ENCODE results near the gene FOXJ1. TPM values are rescaled to one million over a fixed set of nuclear protein-coding genes. Genes with fewer than 3 reads are reported as not detected.

FOXJ1 gene
- total RNA-seq, 1 experiment from 2014 or later: 0.28 TPM

DNA sequence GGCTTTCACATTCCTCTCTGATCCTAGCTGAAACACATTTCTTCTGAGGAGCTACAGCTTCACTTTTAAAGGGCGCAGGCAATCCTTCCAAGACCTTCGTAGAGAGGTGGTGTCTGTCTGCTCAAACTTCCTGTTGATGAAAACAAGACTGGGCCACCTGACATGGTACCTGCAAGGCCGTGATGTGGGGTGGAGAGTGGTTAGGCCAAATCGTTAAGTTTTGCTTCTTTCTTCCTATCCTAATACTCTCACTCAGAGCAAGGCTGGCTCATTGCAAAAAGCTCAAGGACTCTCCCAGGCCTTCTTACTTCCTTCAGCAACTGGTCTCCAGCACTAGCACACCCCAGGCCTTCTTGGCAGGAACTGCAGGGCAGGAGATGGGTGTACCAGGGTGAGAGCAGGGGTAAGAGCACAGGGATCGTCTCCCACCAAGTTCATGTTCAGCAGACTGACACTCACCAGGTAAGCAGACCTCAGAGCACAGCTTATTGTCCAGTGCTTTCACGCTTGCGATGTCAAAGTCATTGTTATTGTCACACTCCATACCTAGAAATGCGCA is 10.9 kb upstream of the FOXJ1 start:
- BruUV-seq (replicated peaks): no TSS peak
- Histone ChIP-seq H3K36me3 (ENCODE audit: control insufficient read depth, insufficient read depth, low read length) (no peaks in the 10 kb centered on the region), H3K4me3 (ENCODE audit: low read depth in 2 of 2, low read length in 2 of 2) (no peak overlapping the region), H3K27me3 (ENCODE audit: control insufficient read depth, insufficient read depth, low read length) (no peaks in the 10 kb centered on the region), H3K27ac (ENCODE audit: low read length) (no peak overlapping the region), H3K4me1 (ENCODE audit: control insufficient read depth, insufficient read depth, low read length) (no peaks in the 10 kb centered on the region), H3K9me3 (ENCODE audit: control insufficient read depth, insufficient read depth, low read depth, low read length) (no peaks in the 10 kb centered on the region)
- intact Hi-C loops (cut with micrococcal nuclease; ENCODE audit: unreplicated experiment) (no loop called here), in situ Hi-C loops (cut with HindIII; ENCODE audit: low pct_unique_long_range_greater_than_20kb, low sequenced_read_pairs) (no loop called here)
- TF ChIP-seq, protein P1, sequence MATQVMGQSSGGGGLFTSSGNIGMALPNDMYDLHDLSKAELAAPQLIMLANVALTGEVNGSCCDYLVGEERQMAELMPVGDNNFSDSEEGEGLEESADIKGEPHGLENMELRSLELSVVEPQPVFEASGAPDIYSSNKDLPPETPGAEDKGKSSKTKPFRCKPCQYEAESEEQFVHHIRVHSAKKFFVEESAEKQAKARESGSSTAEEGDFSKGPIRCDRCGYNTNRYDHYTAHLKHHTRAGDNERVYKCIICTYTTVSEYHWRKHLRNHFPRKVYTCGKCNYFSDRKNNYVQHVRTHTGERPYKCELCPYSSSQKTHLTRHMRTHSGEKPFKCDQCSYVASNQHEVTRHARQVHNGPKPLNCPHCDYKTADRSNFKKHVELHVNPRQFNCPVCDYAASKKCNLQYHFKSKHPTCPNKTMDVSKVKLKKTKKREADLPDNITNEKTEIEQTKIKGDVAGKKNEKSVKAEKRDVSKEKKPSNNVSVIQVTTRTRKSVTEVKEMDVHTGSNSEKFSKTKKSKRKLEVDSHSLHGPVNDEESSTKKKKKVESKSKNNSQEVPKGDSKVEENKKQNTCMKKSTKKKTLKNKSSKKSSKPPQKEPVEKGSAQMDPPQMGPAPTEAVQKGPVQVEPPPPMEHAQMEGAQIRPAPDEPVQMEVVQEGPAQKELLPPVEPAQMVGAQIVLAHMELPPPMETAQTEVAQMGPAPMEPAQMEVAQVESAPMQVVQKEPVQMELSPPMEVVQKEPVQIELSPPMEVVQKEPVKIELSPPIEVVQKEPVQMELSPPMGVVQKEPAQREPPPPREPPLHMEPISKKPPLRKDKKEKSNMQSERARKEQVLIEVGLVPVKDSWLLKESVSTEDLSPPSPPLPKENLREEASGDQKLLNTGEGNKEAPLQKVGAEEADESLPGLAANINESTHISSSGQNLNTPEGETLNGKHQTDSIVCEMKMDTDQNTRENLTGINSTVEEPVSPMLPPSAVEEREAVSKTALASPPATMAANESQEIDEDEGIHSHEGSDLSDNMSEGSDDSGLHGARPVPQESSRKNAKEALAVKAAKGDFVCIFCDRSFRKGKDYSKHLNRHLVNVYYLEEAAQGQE (IDR thresholded peaks at IDR 0.05; ENCODE audit: insufficient read depth in 1 of 2, low read depth in 2 of 2, low read length in 1 of 2): no peak
- TF ChIP-seq TCF7L2 (IDR thresholded peaks at IDR 0.05; ENCODE audit: low read depth, low read length) (no peak), POLR2AphosphoS5 (IDR thresholded peaks at IDR 0.05; ENCODE audit: low read depth, low read length) (no peak), SIN3A (IDR thresholded peaks at IDR 0.05; ENCODE audit: borderline replicate concordance, insufficient read depth, low read depth, low read length) (no peak)
- no peak for DNase-seq (ENCODE audit: low read depth, low spot score)
- ChIA-PET CTCF (interaction anchor here (0.5 kb wide), 1 partner anchor 45 kb away, joined by 10 read pairs; no protein-coding TSS in a partner anchor), POLR2A (interaction anchor here (0.6 kb wide), 1 partner anchor 10 kb away, joined by 3 read pairs; no protein-coding TSS in a partner anchor)
- no peak for ATAC-seq

DNA sequence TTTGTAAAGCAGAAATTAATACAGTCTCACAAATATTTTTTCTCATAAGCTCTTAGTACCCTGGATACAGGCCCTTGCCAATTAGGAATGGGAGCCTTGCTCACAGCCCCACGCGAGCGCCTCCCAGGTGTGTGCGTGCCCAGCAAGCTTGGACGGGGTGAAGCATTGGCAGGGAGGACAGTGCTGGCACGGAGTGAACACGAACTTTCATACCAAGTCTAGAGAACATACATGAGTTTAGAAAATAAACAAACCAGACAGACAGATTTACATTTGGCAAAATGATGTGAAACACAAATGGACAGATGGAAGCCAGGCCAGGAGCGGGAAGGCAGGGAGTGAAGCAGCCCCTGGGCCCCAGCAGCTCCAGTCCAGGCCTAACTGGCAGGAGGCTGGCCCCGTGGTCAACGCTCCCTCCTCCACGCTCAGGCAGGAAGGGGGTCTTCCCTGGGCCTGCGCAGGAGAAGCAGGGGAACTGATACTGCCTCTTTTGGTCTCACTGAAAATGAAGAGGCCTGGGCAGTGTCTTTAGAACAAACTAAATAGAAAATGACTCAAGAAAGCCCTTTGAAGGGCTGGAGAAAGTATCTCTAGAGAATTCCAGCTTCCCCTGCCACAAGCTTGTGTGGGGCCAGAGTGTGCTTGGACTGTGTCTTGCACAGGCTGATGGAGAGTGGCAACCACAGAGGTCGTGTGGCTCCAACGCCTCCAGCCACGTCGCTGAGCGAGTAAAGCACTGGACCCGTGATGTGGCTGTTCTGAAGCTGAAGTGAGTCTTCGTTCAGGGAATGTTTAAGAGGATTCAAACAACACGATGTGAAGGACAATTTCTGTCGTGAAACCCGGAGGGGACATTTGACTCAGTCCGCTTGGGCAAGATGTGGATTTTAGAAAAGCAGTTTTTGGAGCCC is 9.9 kb upstream of the FOXJ1 start:
- no peak overlapping the region for H3K27ac ChIP-seq (ENCODE audit: low read length)
- no peak for ATAC-seq
- H3K4me1 ChIP-seq (ENCODE audit: control insufficient read depth, insufficient read depth, low read length): no peaks in the 10 kb centered on the region
- ChIA-PET CTCF (interaction anchor here (0.6 to 1.2 kb wide), 3 partner anchors 26 to 214 kb away, joined by 3 to 8 read pairs (median 4); no protein-coding TSS in a partner anchor), POLR2A (interaction anchor here (0.6 kb wide), 1 partner anchor 47 kb away, joined by 3 read pairs; the partner anchor contains the start of gene EXOC7)
- no TSS peak for BruUV-seq (replicated peaks)
- no peaks in the 10 kb centered on the region for H3K27me3 ChIP-seq (ENCODE audit: control insufficient read depth, insufficient read depth, low read length)
- intact Hi-C loops (cut with micrococcal nuclease; ENCODE audit: unreplicated experiment): no loop called here
- no peaks in the 10 kb centered on the region for H3K36me3 ChIP-seq (ENCODE audit: control insufficient read depth, insufficient read depth, low read length)
- no peak overlapping the region for H3K4me3 ChIP-seq (ENCODE audit: low read depth in 2 of 2, low read length in 2 of 2)
- DNase-seq (ENCODE audit: low read depth, low spot score): no peak
- TF ChIP-seq, protein P2, sequence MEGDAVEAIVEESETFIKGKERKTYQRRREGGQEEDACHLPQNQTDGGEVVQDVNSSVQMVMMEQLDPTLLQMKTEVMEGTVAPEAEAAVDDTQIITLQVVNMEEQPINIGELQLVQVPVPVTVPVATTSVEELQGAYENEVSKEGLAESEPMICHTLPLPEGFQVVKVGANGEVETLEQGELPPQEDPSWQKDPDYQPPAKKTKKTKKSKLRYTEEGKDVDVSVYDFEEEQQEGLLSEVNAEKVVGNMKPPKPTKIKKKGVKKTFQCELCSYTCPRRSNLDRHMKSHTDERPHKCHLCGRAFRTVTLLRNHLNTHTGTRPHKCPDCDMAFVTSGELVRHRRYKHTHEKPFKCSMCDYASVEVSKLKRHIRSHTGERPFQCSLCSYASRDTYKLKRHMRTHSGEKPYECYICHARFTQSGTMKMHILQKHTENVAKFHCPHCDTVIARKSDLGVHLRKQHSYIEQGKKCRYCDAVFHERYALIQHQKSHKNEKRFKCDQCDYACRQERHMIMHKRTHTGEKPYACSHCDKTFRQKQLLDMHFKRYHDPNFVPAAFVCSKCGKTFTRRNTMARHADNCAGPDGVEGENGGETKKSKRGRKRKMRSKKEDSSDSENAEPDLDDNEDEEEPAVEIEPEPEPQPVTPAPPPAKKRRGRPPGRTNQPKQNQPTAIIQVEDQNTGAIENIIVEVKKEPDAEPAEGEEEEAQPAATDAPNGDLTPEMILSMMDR (IDR thresholded peaks at IDR 0.05): no peak
- TF ChIP-seq POLR2AphosphoS5 (IDR thresholded peaks at IDR 0.05; ENCODE audit: low read depth, low read length) (no peak), SIN3A (IDR thresholded peaks at IDR 0.05; ENCODE audit: borderline replicate concordance, insufficient read depth, low read depth, low read length) (no peak), TCF7L2 (IDR thresholded peaks at IDR 0.05; ENCODE audit: low read depth, low read length) (no peak)
- TF ChIP-seq, protein P1 (IDR thresholded peaks at IDR 0.05; ENCODE audit: insufficient read depth in 1 of 2, low read depth in 2 of 2, low read length in 1 of 2): no peak
- no peaks in the 10 kb centered on the region for H3K9me3 ChIP-seq (ENCODE audit: control insufficient read depth, insufficient read depth, low read depth, low read length)
- in situ Hi-C loops (cut with HindIII; ENCODE audit: low pct_unique_long_range_greater_than_20kb, low sequenced_read_pairs): no loop called here

Measured in Panc1 (cell line).